Measurements from ENCODE around the gene ASB3.
"Not testable (repeated sequence)": the region's sequence is repeated elsewhere in the genome, so short reads cannot be mapped to it uniquely, and the experiment has no call there.

Gene ASB3

DNA sequence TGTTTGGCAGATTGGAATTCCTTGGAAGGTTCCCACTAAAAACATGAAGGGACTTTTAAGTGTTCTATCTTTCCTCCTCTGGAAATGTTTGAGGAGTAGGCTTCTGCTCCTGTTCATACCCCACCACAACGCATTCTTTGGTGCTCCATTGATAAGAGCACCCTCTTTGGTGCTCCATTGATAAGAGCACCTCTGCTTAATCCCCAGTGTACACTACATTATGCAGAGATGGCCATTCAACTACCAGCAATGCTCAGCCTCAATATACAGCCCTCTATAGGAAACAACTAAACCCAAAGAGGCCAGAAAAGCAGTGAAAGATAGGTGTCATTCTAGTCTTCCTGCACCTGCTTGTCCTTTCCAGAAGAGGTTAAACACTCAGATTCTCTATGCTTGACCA, 21.0 kb downstream of the ASB3 start:
- no peak for TF ChIP-seq EZH2 (IDR thresholded peaks at IDR 0.05; ENCODE audit: borderline replicate concordance, low read length)
- TF ChIP-seq, protein P1, sequence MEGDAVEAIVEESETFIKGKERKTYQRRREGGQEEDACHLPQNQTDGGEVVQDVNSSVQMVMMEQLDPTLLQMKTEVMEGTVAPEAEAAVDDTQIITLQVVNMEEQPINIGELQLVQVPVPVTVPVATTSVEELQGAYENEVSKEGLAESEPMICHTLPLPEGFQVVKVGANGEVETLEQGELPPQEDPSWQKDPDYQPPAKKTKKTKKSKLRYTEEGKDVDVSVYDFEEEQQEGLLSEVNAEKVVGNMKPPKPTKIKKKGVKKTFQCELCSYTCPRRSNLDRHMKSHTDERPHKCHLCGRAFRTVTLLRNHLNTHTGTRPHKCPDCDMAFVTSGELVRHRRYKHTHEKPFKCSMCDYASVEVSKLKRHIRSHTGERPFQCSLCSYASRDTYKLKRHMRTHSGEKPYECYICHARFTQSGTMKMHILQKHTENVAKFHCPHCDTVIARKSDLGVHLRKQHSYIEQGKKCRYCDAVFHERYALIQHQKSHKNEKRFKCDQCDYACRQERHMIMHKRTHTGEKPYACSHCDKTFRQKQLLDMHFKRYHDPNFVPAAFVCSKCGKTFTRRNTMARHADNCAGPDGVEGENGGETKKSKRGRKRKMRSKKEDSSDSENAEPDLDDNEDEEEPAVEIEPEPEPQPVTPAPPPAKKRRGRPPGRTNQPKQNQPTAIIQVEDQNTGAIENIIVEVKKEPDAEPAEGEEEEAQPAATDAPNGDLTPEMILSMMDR (IDR thresholded peaks at IDR 0.05; ENCODE audit: low read length): no peak
- no peaks in the 10 kb centered on the region for H3K27me3 ChIP-seq (ENCODE audit: insufficient read depth, low read length)
- H3K27ac ChIP-seq (ENCODE audit: low read depth, low read length, poor library complexity, severe bottlenecking): no peak overlapping the region
- peaks cover 30% of the 10 kb centered on the region for H3K4me1 ChIP-seq (ENCODE audit: insufficient read depth, low read length, severe bottlenecking)
- H3K9me3 ChIP-seq (ENCODE audit: low read length): no peaks in the 10 kb centered on the region
- H4K20me1 ChIP-seq (ENCODE audit: insufficient read depth, low read length): no peaks in the 10 kb centered on the region
- H3K36me3 ChIP-seq (ENCODE audit: insufficient read depth, low read length): peaks cover 40% of the 10 kb centered on the region
- H3K79me2 ChIP-seq (ENCODE audit: insufficient read depth, low read length): peaks cover 25% of the 10 kb centered on the region
- H3K9ac ChIP-seq (ENCODE audit: low read length): no peak overlapping the region
- no peak overlapping the region for H3K4me3 ChIP-seq (ENCODE audit: low read depth, low read length, poor library complexity, severe bottlenecking)
- H3F3A ChIP-seq (ENCODE audit: insufficient read depth, low read length): no peaks in the 10 kb centered on the region
- no peaks in the 10 kb centered on the region for H3K9me2 ChIP-seq (ENCODE audit: low read depth, low read length)
- H3K4me2 ChIP-seq (ENCODE audit: low read length): no peak overlapping the region
- no peak overlapping the region for H2AFZ ChIP-seq (ENCODE audit: low read length)

DNA sequence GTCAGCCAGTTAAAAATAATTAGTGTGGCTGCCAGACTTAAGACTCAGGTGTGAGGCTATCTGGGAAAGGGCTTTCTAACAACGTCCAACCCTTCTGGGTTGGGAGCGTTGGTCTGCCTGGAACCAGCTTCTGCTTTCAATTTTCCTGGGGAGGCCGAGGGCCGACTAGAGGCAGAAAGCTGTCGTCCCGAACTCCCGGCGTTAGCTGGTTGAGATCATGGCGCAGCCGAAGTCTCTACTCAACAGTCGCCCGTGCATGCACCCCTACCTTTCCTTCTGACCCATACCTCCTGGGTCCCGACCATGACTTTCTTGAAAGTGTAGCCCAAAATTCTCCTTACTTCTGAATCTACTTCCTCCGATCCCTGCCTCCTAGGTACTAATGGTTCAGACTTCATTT, 29.5 kb downstream of the ASB3 start:
- not testable (repeated sequence) for H3K4me2 ChIP-seq (ENCODE audit: low read length); H3K9ac ChIP-seq (ENCODE audit: low read length); H3K27me3 ChIP-seq (ENCODE audit: insufficient read depth, low read length); H3F3A ChIP-seq (ENCODE audit: insufficient read depth, low read length); H3K4me3 ChIP-seq (ENCODE audit: low read depth, low read length, poor library complexity, severe bottlenecking); H3K79me2 ChIP-seq (ENCODE audit: insufficient read depth, low read length); H2AFZ ChIP-seq (ENCODE audit: low read length); H3K4me1 ChIP-seq (ENCODE audit: insufficient read depth, low read length, severe bottlenecking); H3K27ac ChIP-seq (ENCODE audit: low read depth, low read length, poor library complexity, severe bottlenecking); H3K9me3 ChIP-seq (ENCODE audit: low read length); H3K9me2 ChIP-seq (ENCODE audit: low read depth, low read length); H4K20me1 ChIP-seq (ENCODE audit: insufficient read depth, low read length)
- peaks cover 18% of the 10 kb centered on the region for H3K36me3 ChIP-seq (ENCODE audit: insufficient read depth, low read length)

DNA sequence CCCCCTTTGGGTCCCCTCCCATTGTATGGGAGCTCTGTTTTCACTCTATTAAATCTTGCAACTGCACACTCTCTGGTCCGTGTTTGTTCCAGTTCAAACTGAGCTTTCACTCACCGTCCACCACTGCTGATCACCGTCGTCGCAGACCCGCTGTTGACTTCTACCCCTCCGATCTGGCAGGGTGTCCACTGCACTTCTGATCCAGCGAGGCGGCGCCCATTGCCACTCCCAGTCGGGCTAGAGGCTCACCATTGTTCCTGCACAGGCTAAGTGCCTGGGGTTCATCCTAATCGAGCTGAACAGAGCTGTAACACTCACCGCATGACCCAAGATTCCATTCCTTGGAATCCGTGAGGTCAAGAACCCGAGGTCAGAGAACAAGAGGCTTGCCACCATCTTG, 30.1 kb downstream of the ASB3 start:
- Histone ChIP-seq H3K4me3 (ENCODE audit: low read depth, low read length, poor library complexity, severe bottlenecking) (no peak overlapping the region), H3K9ac (ENCODE audit: low read length) (no peak overlapping the region), H3K27me3 (ENCODE audit: insufficient read depth, low read length) (no peaks in the 10 kb centered on the region), H3K4me1 (ENCODE audit: insufficient read depth, low read length, severe bottlenecking) (no peaks in the 10 kb centered on the region), H2AFZ (ENCODE audit: low read length) (no peak overlapping the region), H3F3A (ENCODE audit: insufficient read depth, low read length) (no peaks in the 10 kb centered on the region), H3K79me2 (ENCODE audit: insufficient read depth, low read length) (no peaks in the 10 kb centered on the region), H3K27ac (ENCODE audit: low read depth, low read length, poor library complexity, severe bottlenecking) (no peak overlapping the region), H3K9me3 (ENCODE audit: low read length) (no peaks in the 10 kb centered on the region), H3K9me2 (ENCODE audit: low read depth, low read length) (no peaks in the 10 kb centered on the region), H3K36me3 (ENCODE audit: insufficient read depth, low read length) (peaks cover 14% of the 10 kb centered on the region), H4K20me1 (ENCODE audit: insufficient read depth, low read length) (no peaks in the 10 kb centered on the region), H3K4me2 (ENCODE audit: low read length) (no peak overlapping the region)
- TF ChIP-seq EZH2 (IDR thresholded peaks at IDR 0.05; ENCODE audit: borderline replicate concordance, low read length): no peak
- TF ChIP-seq, protein P1 (IDR thresholded peaks at IDR 0.05; ENCODE audit: low read length): no peak

DNA sequence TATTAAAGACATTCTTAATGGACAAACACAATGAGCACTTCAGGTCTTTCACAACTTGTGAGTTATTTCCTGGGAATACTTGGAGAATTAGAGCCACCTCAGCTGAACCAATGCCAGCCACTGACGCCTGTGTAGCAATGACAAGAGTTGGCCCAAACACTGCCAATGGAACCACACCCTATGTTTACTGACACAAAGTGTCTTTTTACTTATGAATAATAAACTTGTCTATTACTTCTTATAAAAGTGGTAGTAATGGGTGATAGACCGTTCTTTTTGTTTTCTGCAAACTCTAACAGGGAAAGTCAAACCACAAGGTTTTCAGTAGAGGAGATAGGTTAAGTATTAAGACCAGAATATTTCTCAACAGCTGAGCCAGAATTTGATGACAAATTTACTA, 31.6 kb downstream of the ASB3 start:
- Histone ChIP-seq H3K4me2 (ENCODE audit: low read length) (no peak overlapping the region), H3K9me2 (ENCODE audit: low read depth, low read length) (no peaks in the 10 kb centered on the region), H3K4me3 (ENCODE audit: low read depth, low read length, poor library complexity, severe bottlenecking) (no peak overlapping the region), H3K4me1 (ENCODE audit: insufficient read depth, low read length, severe bottlenecking) (no peaks in the 10 kb centered on the region), H4K20me1 (ENCODE audit: insufficient read depth, low read length) (no peaks in the 10 kb centered on the region), H3K9me3 (ENCODE audit: low read length) (no peaks in the 10 kb centered on the region), H2AFZ (ENCODE audit: low read length) (no peak overlapping the region), H3K79me2 (ENCODE audit: insufficient read depth, low read length) (no peaks in the 10 kb centered on the region), H3K9ac (ENCODE audit: low read length) (no peak overlapping the region), H3K27ac (ENCODE audit: low read depth, low read length, poor library complexity, severe bottlenecking) (no peak overlapping the region), H3K27me3 (ENCODE audit: insufficient read depth, low read length) (no peaks in the 10 kb centered on the region), H3F3A (ENCODE audit: insufficient read depth, low read length) (peaks cover 4% of the 10 kb centered on the region; the same call in 1 of the 2 replicates), H3K36me3 (ENCODE audit: insufficient read depth, low read length) (peaks cover 22% of the 10 kb centered on the region)
- TF ChIP-seq EZH2 (IDR thresholded peaks at IDR 0.05; ENCODE audit: borderline replicate concordance, low read length): no peak
- TF ChIP-seq, protein P1 (IDR thresholded peaks at IDR 0.05; ENCODE audit: low read length): no peak
